ENCODE measurements around the gene C22orf39.
"Not testable (repeated sequence)": the region's sequence is repeated elsewhere in the genome, so short reads cannot be mapped to it uniquely, and the experiment has no call there.

Gene C22orf39

DNA sequence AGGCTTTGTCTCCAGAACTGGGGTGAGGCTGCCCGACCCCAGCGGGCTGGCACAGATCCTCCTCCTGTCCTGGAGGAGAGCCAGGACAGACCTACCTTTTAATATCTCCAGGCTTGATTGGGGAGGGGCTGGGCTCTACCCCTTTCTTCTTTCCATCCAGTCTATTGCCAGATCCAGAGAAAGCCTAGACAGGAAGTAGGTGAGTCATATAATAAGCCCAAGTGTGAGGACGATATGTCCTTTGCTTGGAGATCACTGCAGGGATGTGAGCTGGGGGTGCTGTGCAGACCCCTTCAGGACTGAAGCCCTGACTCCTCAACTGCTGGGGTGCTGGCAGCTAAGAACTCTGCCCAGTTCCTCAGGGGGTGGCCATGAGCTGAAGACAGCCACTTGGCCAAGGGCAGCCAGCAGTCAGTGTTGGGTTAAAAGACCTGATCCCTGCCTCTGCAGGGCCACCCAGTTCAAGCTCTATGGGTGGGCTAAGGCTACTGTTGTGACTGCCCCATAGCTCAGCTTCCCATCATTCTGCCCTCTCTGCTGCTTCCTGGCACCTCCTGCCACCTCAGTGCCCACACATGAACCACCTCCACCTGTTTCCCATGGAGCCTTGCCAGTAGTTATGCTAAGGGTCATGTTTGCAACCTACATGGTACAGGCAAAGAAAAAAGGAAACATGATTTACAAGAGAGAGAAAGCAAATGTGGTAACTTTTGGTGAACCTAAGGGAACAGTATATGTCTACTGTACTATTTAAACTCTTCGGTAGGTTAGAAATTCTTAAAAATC, 8.3 kb upstream of the C22orf39 start:
- DNase-seq (ENCODE audit: insufficient read length, low spot score) (no peak), FAIRE-seq (no peak)

DNA sequence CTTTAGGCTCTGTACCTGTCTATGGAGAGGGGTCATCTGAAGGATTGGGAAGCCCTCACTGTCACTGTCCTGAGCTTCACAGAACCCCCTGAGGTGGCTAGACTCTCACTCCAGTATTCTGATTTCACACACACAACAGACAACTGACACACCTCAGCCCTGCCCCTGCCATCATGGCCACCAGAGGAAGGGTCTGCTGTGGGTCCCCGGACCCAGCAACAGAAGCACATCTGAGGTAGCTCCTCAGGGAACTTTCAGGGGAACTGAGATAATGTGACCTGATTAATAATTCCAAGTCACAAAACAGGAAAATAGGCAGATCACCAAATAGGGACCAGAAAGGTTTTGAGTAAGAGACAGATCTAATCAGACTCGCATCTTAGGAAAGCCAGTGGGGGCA, 7.5 kb upstream of the C22orf39 start:
- FAIRE-seq: no peak
- DNase-seq (ENCODE audit: insufficient read length, low spot score): no peak

DNA sequence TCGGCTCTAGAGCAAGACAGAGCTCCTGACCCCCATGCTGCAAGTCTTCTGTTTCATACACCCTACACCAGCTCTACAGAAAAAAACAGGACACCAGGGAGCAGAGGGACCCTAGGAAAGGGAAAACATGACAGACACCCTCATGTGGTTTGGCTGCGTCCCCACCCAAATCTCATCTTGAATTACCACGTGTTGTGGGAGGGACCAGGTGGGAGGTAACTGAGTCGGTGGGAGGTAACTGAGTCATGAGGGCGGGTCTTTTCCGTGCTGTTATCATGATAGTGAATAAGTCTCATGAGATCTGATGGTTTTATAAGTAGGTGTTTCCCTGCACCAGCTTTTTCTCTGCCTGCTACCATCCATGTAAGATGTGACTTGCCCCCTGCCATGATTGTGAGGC, 6.6 kb upstream of the C22orf39 start:
- DNase-seq (ENCODE audit: insufficient read length, low spot score) (no peak), FAIRE-seq (no peak)

DNA sequence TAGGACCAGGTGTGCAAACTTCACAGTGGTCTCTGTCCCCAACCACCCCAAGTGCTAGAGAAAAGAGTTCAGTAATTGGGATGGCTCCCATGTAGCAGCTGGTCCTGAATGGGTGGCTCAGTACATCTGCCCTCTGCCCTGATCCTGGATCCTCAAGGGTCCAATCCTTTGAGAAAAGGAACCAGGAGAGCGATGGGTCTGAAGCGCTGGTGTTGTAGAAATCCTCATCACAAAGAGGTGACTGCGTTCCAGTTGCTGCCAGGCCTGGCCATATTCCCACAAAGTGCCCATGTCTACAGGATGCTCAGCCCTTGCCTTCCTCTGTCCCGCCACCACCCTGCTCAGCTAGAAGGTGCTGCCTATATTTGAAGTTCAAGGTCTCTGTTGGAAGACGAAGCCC, 6.2 kb upstream of the C22orf39 start:
- no peak for FAIRE-seq

DNA sequence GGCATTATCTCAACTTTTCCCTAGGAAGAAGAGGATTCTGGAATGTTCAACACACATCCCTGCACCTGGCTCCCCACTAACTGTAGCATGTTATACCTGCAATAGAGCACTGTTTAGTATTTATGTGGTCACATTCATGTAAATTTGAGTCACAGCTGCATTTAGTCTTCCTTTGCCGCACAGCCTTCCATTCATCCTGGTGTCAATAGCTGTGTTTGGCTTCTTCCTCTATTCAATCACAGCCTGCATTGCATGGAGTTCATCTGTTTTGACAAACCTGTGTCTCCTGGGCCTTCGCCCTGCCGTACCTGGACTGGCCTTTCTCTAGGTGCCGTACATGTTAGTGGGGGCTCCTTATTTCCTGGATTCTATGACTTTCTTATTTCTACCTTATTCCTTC, 4.1 kb upstream of the C22orf39 start:
- no peak for FAIRE-seq
- no peak for DNase-seq (ENCODE audit: insufficient read length, low spot score)

More for the DNA sequence above, 6.2 kb upstream of the C22orf39 start:
- no peak for DNase-seq (ENCODE audit: insufficient read length, low spot score)

DNA sequence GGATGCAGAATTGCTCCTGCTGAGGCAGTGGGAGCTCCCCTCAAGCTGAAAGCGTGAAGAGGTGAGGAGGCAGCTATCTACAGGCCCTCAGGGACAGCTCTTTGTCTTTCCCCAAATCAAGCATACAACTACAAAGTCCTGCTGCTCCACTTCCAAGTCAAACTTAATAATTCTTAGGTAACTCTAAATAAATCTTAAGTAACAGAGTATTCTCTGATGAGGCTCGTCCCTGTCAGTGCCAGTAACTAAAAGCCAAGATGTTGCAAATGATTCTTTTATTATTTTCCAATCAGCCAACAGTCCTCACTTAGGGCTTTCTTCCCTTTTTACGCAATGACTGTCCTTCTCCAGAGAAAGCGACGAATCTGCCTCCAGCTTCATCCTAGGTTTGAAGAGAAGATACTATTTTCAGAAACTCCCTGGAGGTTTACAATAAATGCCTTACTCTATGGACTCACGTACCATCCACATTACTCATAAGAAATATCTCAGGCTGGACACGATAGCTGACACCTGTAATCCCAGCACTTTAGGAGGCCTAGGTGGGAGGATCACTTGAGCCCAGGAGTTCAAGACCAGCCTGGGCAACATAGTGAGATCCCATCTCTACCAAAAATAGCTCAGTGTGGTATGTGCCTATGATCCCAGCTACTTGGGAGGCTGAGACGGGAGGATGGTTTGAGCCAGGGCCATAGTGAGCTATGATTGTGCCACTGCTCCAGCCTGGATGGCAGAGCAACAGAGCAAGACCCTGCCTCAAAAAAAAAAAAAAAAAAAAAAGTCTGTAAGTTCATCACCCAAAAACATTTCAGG, 3.1 kb upstream of the C22orf39 start:
- FAIRE-seq (no peak), DNase-seq (ENCODE audit: insufficient read length, low spot score) (no peak)

DNA sequence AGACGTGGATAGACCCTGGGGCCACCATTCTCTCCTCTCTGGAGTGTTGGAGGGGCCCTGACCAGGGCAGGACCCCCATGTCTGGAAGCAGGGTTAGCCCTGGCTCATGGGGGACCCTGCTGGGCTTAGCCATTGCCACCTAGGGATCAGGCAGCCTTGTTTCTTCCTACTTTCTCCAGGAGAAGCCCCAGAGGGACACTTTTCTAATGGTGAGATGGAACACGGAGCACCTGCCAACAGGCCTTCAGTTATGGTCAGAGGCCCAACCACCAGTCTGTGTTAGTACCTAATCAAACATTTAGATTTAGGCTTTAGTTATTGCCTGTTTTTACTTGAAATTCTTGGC, 1.9 kb upstream of the C22orf39 start:
- DNase-seq (ENCODE audit: insufficient read length, low spot score) (no peak), FAIRE-seq (no peak)

DNA sequence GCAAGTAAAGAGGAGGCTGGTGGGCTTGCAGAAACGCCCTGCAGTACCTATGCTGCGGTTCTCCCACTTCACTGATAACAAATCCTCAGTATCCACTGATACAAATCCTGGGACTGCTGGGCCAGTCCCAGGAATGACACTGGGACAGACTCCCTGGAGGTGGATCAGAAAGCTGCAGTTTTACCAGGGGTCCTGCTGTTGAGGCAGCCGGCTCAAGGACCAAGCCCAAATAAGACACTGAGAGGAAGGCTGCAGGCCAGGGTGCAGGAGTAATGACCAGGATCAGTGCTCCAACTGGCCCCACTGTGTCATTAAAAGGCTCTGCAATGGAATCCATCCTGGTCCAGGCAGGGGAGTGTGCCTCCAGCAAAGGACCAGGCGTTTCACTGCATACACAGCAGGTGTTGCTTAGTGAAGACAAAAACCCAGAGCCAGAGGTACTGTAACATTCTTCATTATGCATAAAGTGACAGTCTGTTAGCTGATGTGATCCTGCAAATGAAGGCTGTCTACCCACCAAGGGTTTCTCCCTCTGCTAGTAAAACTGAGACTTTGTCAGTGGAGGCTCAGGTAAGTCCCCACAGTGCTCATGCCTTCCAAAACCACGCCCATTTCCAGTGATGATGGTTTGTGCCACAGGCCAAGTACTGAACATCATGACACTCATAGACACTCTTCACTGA, 1.4 kb upstream of the C22orf39 start:
- no peak for FAIRE-seq
- DNase-seq (ENCODE audit: insufficient read length, low spot score): no peak

DNA sequence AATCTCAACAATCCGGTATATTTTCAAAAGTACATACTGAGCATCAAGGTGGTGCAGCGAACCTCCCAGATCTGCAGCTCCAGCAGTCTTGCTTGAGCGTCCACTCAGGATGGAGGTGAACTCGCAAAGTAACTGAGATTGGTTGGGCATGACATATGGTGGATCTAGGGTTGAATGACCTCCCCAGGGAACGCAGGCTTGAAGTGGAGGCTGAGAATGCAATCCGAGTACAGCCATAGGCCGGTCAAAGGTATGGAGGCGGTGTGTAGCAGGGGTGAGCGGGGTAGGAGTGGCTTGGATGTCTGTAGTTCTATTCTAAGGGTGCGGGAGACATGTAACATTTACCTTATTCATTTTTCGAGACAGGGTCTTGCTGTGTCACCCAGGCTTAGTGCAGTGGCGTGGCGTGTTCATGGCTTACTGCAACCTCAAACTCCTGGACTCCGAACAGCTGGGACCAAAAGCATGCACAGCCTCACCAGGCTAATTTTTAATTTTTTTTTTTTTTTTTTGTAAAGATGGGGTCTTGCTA, 631 bp upstream of the C22orf39 start:
- DNase-seq (ENCODE audit: insufficient read length, low spot score) (peak; percentile 48), FAIRE-seq (peak; percentile 4)

DNA sequence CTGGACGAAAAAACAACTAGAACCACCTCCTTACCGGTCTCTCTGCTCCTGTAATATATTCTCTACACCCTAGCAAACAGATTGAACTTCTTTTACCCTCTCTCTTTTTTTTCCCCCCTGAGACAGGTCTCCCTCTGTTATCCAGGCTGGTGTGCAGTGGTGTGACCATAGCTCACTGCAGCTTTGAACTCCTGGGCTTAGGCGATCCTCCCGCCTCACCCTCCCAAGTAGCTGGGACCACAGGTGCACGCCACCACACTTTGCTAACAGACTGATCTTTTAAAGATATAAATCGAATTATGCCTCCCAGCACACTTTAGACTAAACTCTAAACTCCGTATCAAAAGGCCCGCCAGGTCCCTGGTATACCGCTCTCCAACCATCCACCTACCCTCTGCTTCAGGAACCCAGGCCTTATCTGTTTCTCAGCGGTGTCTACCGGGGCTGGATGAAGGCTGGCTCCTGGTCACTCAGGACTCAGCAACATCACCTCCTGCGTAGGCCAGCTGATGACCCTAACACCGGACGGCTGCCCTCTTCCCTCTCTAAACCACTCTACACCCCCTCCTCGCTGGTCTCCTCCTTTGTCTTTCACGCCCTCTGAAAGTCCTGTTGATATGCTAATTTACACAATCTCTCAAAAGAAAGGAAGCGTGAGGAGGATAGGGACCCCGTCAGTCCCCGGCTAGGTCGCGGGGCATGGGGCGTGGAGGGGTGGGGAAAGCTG, 745 bp downstream of the C22orf39 start:
- FAIRE-seq: no peak
- peak; percentile 20 for DNase-seq (ENCODE audit: insufficient read length, low spot score)

DNA sequence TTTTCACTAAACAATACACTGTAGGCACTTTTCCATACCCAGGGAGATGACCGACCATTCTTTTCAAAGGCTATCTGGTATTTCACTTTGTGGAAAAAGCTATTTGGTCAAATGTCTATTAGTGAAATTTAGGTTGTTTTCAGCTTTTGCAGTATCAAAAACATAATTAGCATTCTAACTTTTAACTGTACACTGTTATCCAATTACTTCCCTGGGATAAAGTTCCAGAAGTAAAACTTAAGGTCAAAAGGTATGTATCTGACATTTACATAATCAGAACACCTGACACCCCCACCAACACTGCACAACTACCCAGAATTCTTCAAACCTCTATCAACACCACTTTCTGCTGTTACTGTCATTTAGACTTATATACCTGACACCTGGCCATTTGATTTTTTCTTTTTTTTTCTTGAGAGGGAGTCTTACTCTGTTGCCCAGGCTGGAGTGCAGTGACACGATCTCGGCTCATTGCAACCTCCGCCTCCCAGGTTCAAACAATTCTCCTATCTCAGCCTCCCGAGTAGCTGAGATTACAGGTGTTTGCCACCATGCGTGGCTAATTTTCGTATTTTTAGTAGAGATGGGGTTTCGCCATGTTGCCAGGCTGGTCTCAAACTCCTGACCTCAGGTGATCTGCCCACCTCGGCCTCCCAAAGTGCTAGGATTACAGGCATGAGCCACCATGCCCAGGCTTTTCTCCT, 2.1 kb downstream of the C22orf39 start:
- DNase-seq (ENCODE audit: insufficient read length, low spot score); FAIRE-seq: not testable (repeated sequence)

DNA sequence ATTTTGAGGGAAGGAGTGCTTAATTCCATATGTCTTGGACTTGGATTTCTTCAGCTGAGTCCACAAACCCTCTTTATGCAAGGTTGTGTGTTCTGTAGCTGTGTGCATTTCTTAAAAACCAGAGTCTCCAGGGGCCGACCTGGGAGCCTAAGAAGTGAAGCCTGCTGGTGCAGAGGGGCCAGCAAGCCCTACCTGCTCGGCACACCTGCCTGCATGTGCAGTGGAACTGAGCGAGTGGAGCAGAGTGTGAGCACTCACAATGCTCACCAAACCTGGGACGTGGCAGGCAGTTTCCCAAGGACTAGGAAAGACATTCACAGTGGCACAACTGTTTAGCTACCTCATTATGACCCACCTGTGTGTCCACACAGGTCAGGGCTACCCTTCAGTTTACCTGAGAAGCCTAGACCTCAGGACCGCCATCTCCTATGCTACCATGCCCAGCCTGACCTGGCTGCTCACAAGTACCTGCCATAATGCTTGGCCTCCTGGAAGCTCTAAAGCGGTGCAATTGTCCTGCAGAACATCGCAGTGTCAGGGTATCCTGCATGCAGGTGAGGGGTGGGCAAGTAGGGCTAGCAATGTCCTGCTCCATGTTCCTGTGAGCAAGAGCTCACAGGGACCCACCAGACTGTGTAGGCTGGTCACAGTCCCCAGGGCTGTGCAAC, 3.8 kb downstream of the C22orf39 start:
- DNase-seq (ENCODE audit: insufficient read length, low spot score): no peak
- FAIRE-seq: no peak

DNA sequence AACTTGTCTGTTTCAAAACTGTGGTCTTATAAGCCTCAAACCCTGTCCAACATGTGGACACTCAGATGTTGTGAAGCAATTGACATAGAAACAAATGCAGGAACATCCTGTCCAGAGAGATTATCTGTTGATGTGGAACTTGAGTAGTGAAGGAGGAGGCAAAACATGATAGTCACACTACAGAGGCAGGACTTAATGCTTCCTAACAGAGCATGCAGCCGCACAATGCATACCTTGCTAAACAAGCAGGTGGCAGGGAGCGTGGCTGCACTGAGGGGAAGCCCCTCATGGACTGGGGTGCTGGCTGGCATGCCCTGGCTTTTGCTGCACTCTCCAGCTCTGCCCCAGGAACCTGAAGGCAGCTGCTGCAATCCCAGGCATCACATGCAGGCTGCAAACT, 5.3 kb downstream of the C22orf39 start:
- DNase-seq (ENCODE audit: insufficient read length, low spot score) (no peak), FAIRE-seq (no peak)

DNA sequence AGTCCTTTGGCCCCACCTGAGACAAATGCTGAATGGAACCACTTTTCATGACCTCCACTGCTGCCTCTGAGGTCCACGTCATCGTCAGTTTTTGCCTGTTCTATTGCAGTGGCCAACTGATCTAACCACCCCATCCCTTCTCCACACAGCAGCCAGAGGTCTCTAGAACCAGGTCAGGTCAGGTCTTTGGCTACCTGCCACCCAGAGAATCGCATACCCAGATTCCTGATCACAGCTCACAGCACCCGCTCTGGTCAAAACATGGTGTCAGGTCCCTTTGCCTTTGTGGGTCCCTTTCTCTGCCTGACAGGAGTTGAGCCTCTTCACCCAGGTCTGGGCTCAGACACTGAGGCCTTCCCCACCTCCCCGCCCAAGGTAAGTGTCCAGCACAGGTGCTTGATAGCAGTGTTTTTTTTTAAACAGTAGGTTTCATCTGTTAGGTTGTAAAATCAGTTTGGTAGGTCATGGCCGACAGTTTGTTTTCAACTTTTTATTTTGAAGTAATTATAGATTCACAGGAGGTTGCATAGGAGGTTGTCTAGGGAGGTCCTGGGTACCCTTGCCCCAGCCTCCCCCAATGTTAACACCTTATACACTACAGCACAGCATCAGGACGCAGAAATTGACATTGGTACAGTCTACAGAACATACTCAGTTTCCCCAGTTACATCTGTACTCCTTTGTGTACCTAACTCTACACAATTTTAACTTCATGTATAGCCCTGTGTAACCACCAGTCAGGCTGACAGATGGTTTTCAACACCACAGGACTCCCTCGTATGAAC, 6.9 kb downstream of the C22orf39 start:
- DNase-seq (ENCODE audit: insufficient read length, low spot score) (no peak), FAIRE-seq (no peak)

DNA sequence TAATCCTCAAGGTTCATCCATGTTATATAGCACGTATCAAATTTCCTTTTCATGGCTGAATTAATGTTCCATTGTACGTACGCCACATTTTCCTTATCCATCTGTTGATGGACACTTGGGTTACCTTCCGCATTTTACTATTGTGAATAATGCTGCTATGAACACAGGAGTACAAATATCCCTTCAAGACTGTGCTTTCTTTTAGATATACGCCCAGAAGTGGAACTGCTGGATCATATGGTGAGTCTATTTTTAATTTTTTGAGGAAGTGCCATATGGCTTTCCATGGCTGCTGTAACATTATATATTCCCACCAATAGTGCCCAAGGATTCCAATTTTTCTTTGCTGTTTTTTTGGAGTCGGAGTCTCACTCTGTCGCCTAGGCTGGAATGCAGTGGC, 9.2 kb downstream of the C22orf39 start:
- DNase-seq (ENCODE audit: insufficient read length, low spot score): no peak
- FAIRE-seq: no peak

DNA sequence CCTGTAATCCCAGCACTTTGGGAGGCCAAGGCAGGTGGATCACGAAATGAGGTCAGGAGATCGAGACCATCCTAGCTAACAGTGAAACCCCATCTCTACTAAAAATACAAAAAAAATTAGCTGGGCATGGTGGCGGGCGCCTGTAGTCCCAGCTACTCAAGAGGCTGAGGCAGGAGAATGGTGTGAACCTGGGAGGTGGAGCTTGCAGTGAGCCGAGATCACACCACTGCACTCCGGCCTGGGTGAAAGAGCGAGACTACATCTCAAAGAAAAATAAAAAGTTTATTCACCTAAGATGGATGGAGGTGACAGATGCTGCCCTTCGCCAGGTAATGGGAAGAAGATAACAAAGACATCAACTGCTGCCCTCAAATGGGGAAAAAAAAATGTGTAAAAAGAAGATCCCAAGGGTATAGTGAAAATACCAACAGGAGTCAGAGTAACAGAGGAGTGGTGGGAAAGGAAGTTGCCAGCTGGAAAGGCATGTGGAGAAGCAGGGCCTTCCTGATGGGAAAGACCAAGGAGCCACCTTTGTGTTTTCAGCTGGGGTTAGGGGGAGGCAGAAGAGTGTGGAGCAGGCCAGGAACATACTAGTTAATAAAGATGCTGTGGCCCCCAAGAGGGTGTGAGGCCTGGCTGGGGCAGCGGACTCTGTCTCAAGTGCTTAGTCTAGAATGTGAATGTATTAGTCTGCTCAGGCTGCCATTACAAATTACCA, 10.9 kb downstream of the C22orf39 start:
- DNase-seq (ENCODE audit: insufficient read length, low spot score); FAIRE-seq: not testable (repeated sequence)

DNA sequence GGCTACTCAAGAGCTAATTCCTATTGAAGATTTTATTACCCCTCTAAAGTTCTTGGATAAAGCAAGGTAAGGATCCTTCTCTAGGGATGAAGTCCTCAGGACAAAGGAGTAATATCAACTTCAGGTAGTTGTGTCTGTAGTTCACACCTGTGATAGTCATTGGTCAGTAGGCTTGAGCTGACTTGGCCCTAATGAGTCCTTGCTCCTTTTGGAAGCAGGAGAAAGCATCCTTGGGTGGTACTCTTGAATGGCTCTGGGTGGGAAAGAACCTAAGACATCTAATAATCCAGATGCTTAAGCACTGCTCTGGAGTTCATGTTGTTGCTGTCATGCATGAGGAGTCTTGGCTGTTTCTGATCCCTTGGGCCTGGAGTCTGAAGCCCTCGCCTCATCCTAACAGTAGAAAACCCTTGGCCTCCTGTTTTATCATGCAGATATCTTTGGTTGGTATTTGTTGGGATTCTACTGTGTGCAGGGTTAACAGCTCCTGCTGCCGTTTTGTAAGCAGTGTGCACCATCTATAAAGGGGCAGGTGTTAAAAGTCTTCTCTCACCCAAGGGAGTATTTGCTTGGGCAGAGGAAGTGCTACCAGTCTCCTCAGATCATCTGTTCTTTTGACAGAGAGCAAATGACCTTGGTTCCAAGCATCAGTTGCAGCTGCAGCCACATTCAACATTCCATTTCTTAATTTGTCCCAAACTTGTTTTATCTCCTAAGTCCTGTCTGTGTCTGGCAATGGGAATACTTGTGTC, 12.5 kb downstream of the C22orf39 start:
- DNase-seq (ENCODE audit: insufficient read length, low spot score): no peak
- FAIRE-seq: no peak
